HepG2 (cell line): ENCODE measurements around the gene KAZN. TPM values are rescaled to one million over a fixed set of nuclear protein-coding genes. Genes with fewer than 3 reads are reported as not detected.

ENCODE experiments used
- ATAC-seq: fragments of 200-7000 bp; cut with Tn5 transposase; 3 replicates; pipeline ENCODE4 v1.9.1; 2020; ENCODE audit warnings: mild to moderate bottlenecking, moderate library complexity
- BruUV-seq: library from RNA; stranded (reverse); fragments of 400-500 nt; replicated peaks from 2 replicates; lab custom pipeline; 2021; lab: Mats Ljungman, UMichigan
- CTCF ChIA-PET: fragments of 300-600 bp; formaldehyde crosslinking; extraction: SDS; loops from one replicate; lab custom pipeline; 2021; ENCODE audit warnings: low total read pairs, inconsistent platforms, low intra/inter-chr PET ratio; lab: Yijun Ruan, JAX
- POLR2A ChIA-PET: fragments of 350-600 bp; sonication (Branson Sonifier 250); formaldehyde crosslinking; loops from one replicate; lab custom pipeline; 2020; ENCODE audit warnings: antibody characterized with exemption, inconsistent platforms; lab: Yijun Ruan, JAX
- DNase-seq: peaks from one replicate; pipeline ENCODE4 v3.0.0-alpha.2; 2015; ENCODE audit warnings: low spot score
- FAIRE-seq: peaks from 3 replicates; lab custom pipeline; 2011; peaks lifted over from hg19 to GRCh38; lab: Jason Lieb, UNC
- H2AFZ ChIP-seq: one replicate; pipeline ENCODE4 v1.6.1; 2011; ENCODE audit warnings: low read length, inconsistent platforms
- H3K27ac ChIP-seq: fragments of 300-600 bp; 3 replicates; pipeline ENCODE4 v1.8.0; 2011; ENCODE audit warnings: mixed run types, mild to moderate bottlenecking, mixed read lengths, low read length, inconsistent platforms; ENCODE audit not compliant: insufficient read depth; ENCODE audit errors: extremely low read length
- H3K27me3 ChIP-seq, 2 experiments: fragments of 200-600 bp in 1 of 2; 2 replicates in 1 of 2; 3 replicates in 1 of 2; pipeline versions ENCODE4 v1.6.0 to v1.8.0; 2011; ENCODE audit warnings: low read length in 2 of 2, mild to moderate bottlenecking in 2 of 2, moderate library complexity in 2 of 2, inconsistent platforms in 1 of 2; ENCODE audit not compliant: insufficient read depth in 2 of 2, control insufficient read depth in 1 of 2
- H3K36me3 ChIP-seq, 2 experiments: fragments of 200-600 bp in 1 of 2; replicated peaks in 1 of 2; 2 replicates in 1 of 2; 3 replicates in 1 of 2; pipeline versions ENCODE4 v1.5.1 to v1.8.0; 2011; ENCODE audit warnings: low read length in 2 of 2, inconsistent platforms in 1 of 2; ENCODE audit not compliant: insufficient read depth in 2 of 2, control insufficient read depth in 1 of 2
- H3K4me1 ChIP-seq: 2 replicates; pipeline ENCODE4 v1.5.1; 2012; ENCODE audit warnings: low read length, inconsistent platforms; ENCODE audit not compliant: insufficient read depth
- H3K4me2 ChIP-seq: 2 replicates; pipeline ENCODE4 v1.6.0; 2011; ENCODE audit warnings: low read depth, low read length, inconsistent platforms
- H3K4me3 ChIP-seq, 3 experiments: fragments of 200-600 bp in 1 of 3; sonication (generic), shearing (Covaris generic) in 1 of 3; replicated peaks in 1 of 3; 2 replicates each; pipeline ENCODE4 v1.5.1; 2011 to 2016; ENCODE audit warnings: low read length in 3 of 3, inconsistent platforms in 2 of 3, low read depth in 2 of 3, mild to moderate bottlenecking in 2 of 3, control low read depth in 1 of 3, mixed read lengths in 1 of 3; ENCODE audit not compliant: insufficient read depth in 1 of 3
- H3K79me2 ChIP-seq: one replicate; pipeline ENCODE4 v1.6.1; 2011; ENCODE audit warnings: low read length, inconsistent platforms; ENCODE audit not compliant: insufficient read depth
- H3K9ac ChIP-seq: 2 replicates; pipeline ENCODE4 v1.6.0; 2011; ENCODE audit warnings: mild to moderate bottlenecking, low read depth, low read length, inconsistent platforms; ENCODE audit not compliant: insufficient read depth
- H3K9me3 ChIP-seq: 2 replicates; pipeline ENCODE4 v1.5.1; 2012; ENCODE audit warnings: mild to moderate bottlenecking, low read length
- H4K20me1 ChIP-seq: 2 replicates; pipeline ENCODE4 v1.6.0; 2011; ENCODE audit warnings: inconsistent platforms, mild to moderate bottlenecking, low read length, moderate library complexity; ENCODE audit not compliant: insufficient read depth
- CEBPG ChIP-seq: IDR thresholded peaks from 2 replicates; pipeline ENCODE4 v1.6.1; 2016
- FOSL2 ChIP-seq: sonication (generic); formaldehyde crosslinking; IDR thresholded peaks from 2 replicates; pipeline ENCODE4 v1.4.0; 2020; ENCODE audit warnings: missing genetic modification reagents
- FOXO4 ChIP-seq: sonication (generic); formaldehyde crosslinking; conservative IDR thresholded peaks from 2 replicates; pipeline ENCODE4 v1.8.1; 2023; ENCODE audit warnings: missing genetic modification reagents
- HBP1 ChIP-seq: IDR thresholded peaks from 2 replicates; pipeline ENCODE4 v1.6.1; 2016; ENCODE audit warnings: low read depth, control low read depth
- MXD4 ChIP-seq: IDR thresholded peaks from 2 replicates; pipeline ENCODE4 v1.6.1; 2016; ENCODE audit warnings: mild to moderate bottlenecking, missing biosample characterization, missing genetic modification reagents
- PHF21A ChIP-seq: sonication (generic); formaldehyde crosslinking; IDR thresholded peaks from 2 replicates; pipeline ENCODE4 v1.5.0; 2020; ENCODE audit warnings: mild to moderate bottlenecking, missing genetic modification reagents
- SAP130 ChIP-seq: IDR thresholded peaks from 2 replicates; pipeline ENCODE4 v1.6.1; 2016; ENCODE audit warnings: low read depth
- SMC3 ChIP-seq: IDR thresholded peaks from 2 replicates; pipeline ENCODE4 v1.6.1; 2011; ENCODE audit warnings: low read length, improper control_type of control experiment
- SOX5 ChIP-seq: IDR thresholded peaks from 2 replicates; pipeline ENCODE4 v1.6.1; 2016; ENCODE audit warnings: borderline replicate concordance
- ZEB1 ChIP-seq: IDR thresholded peaks from 2 replicates; pipeline ENCODE4 v1.6.1; 2012; ENCODE audit warnings: mild to moderate bottlenecking, low read depth, inconsistent platforms; ENCODE audit not compliant: insufficient replicate concordance
- ZNF264 ChIP-seq: sonication (generic); formaldehyde crosslinking; IDR thresholded peaks from 2 replicates; pipeline ENCODE4 v1.4.0; 2020; ENCODE audit warnings: missing genetic modification reagents
- ZNF614 ChIP-seq: IDR thresholded peaks from 2 replicates; pipeline ENCODE4 v1.6.1; 2018; ENCODE audit warnings: missing biosample characterization, missing genetic modification reagents, inconsistent platforms, borderline replicate concordance
- ZNF691 ChIP-seq: sonication (generic); formaldehyde crosslinking; IDR thresholded peaks from 2 replicates; pipeline ENCODE4 v1.4.0; 2020; ENCODE audit warnings: missing genetic modification reagents, low read depth, mild to moderate bottlenecking, borderline replicate concordance
- WGBS: methylation state at CpG from one replicate; pipeline ENCODE4 v1.1.6; 2017; ENCODE audit warnings: low lambda C conversion rate; 5-methylcytosine and 5-hydroxymethylcytosine counted together
- in situ Hi-C: cut with HindIII; loops from 2 replicates; pipeline ENCODE4 v1.10.0; 2017; ENCODE audit warnings: low pct_unique_long_range_greater_than_20kb; ENCODE audit not compliant: extremely low pct_ligation_motif_present
- intact Hi-C: fragments of 100-400 bp; cut with micrococcal nuclease; formaldehyde crosslinking; loops from one replicate; pipeline ENCODE4 v1.10.0; 2022; ENCODE audit not compliant: unreplicated experiment
- polyA plus RNA-seq, 8 experiments: library from polyadenylated mRNA; depleted of rRNA in 3 of 8; stranded (reverse) in 7 of 8; unstranded in 1 of 8; fragments of >200 nt; fragmentation: Illumina TruSeq in 4 of 8; extraction: Trizol in 4 of 8; gene quantifications; 2 replicates each; pipeline versions ENCODE4 v1.2.1 to v1.2.3, GENCODE V29; 2011 to 2016; ENCODE audit warnings: low read depth in 4 of 8, missing spikeins in 1 of 8, mixed read lengths in 1 of 8; ENCODE audit not compliant: insufficient read depth in 1 of 8
- total RNA-seq, 5 experiments: library from RNA; depleted of rRNA; stranded (reverse); fragments of >200 nt; fragmentation: Illumina TruSeq; extraction: Trizol; gene quantifications; 2 replicates each; pipeline ENCODE4 v1.2.3, GENCODE V29; 2016; ENCODE audit warnings: low read depth in 1 of 5

The KAZN gene
- total and polyA plus RNA-seq, 2 of the 13 experiments (the other 11 are each of a cell fraction or from before 2014, with no cell fraction given) = 10.4 to 13.5 TPM

- no peak for TF ChIP-seq ZNF691 (CRISPR knock-in tag)
- TF ChIP-seq FOSL2 (CRISPR knock-in tag) = peak; percentile 86
- TF ChIP-seq SAP130 (CRISPR knock-in tag) = peak; percentile 72
- no peak for TF ChIP-seq ZNF264
- no peak for TF ChIP-seq ZEB1
- 0 out of 2 replicates have a peak, but pooled peaks have one; percentile 53 for TF ChIP-seq FOXO4 (CRISPR knock-in tag)
- TF ChIP-seq CEBPG (CRISPR knock-in tag) = peak; percentile 97
- TF ChIP-seq ZNF614 (CRISPR knock-in tag) = 0 out of 2 replicates have a peak, but pooled peaks have one; percentile 24
- peak; percentile 10; the same call in 1 of the 2 replicates for TF ChIP-seq SMC3
- 0 out of 2 replicates have a peak, but pooled peaks have one; percentile 36 for TF ChIP-seq MXD4 (CRISPR knock-in tag)
These were observed 560.2 kb downstream of the KAZN start (continued) for GRCh38 chr1:15158506-15159165.

- POLR2A ChIA-PET = interaction anchor here (0.9 to 2.6 kb wide), 2 partner anchors 30 to 39 kb away, joined by 3 to 8 read pairs; no protein-coding TSS in a partner anchor
- no peak overlapping the region for H3K4me3 ChIP-seq
- WGBS = 30% methylated on average over 7 of the region's 7 CpGs
- no TSS peak for BruUV-seq
- DNase-seq = no peak
- no peaks in the 10 kb centered on the region for H3K9me3 ChIP-seq
- no peak overlapping the region for H3K9ac ChIP-seq
- FAIRE-seq = peak; percentile 21
- peak overlapping the region; percentile 37 for H3K27ac ChIP-seq
- CTCF ChIA-PET = no interaction called here
- H3K36me3 ChIP-seq = peaks cover 0 to 11% of the 10 kb centered on the region in 2 experiments; a peak in 3 of 5 replicates
- H4K20me1 ChIP-seq = peaks cover 35% of the 10 kb centered on the region; the same call in 1 of the 2 replicates
- intact Hi-C loops = no loop called here
- peaks cover 87% of the 10 kb centered on the region for H3K79me2 ChIP-seq
- peak overlapping the region; percentile 63 for H3K4me2 ChIP-seq
- no peak overlapping the region for H2AFZ ChIP-seq
- in situ Hi-C loops = no loop called here
- peaks cover 64% of the 10 kb centered on the region for H3K4me1 ChIP-seq
- no peaks in the 10 kb centered on the region for H3K27me3 ChIP-seq
- no peak for ATAC-seq
- TF ChIP-seq PHF21A (CRISPR knock-in tag) = 0 out of 2 replicates have a peak, but pooled peaks have one; percentile 10
- no peak for TF ChIP-seq SOX5 (CRISPR knock-in tag)
- no peak for TF ChIP-seq HBP1 (CRISPR knock-in tag)
These were observed 560.7 kb downstream of the KAZN start for GRCh38 chr1:15159166-15159555.
